GM13977 (cell line): ENCODE data around the gene SPRING1.

Experiments
- DNase-seq: peaks from one replicate; pipeline ENCODE4 v3.0.0; 2012; ENCODE audit warnings: low spot score
- CTCF ChIP-seq: IDR thresholded peaks from 2 replicates; pipeline ENCODE4 v1.5.1; 2012; ENCODE audit warnings: mild to moderate bottlenecking, control low read depth; ENCODE audit not compliant: insufficient read depth; ENCODE audit errors: extremely low read depth, missing control alignments
- in situ Hi-C: fragments of 300-500 bp; cut with MboI; formaldehyde crosslinking; loops from one replicate; pipeline ENCODE4 v1.12.0; 2022; ENCODE audit warnings: low sequenced_read_pairs, low pct_unique_long_range_greater_than_20kb, mixed read lengths, inconsistent platforms; ENCODE audit not compliant: unreplicated experiment

The SPRING1 gene

DNA sequence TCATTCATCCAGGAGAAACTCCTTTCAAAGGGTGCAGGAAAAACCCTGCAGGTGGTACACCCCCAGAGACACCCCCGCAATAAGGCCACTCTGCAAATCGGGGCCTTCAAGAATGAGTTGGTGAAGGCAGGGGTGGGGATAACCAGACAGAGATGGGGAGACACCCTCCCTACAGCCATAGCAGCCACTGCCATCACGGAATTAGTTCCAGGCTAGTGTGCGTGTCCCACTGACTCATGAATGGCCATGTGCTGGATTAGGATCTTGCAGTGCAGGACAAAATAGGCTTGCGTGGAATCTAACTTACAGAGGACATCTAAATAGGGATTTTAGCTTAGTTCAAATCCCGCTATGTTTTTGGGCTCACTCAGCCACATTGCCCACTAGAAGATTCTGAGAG lies 37.8 kb downstream of the SPRING1 start:
- in situ Hi-C loops: loop anchor here (25.0 kb wide), 1 partner anchor 412 kb away; no protein-coding TSS in a partner anchor
- no peak for TF ChIP-seq CTCF
- DNase-seq: no peak

- no peak for TF ChIP-seq CTCF
- DNase-seq: no peak
- in situ Hi-C loops: no loop called here
Measured at GRCh38 chr12:116698554-116699075, 39.3 kb downstream of the SPRING1 start.

DNA sequence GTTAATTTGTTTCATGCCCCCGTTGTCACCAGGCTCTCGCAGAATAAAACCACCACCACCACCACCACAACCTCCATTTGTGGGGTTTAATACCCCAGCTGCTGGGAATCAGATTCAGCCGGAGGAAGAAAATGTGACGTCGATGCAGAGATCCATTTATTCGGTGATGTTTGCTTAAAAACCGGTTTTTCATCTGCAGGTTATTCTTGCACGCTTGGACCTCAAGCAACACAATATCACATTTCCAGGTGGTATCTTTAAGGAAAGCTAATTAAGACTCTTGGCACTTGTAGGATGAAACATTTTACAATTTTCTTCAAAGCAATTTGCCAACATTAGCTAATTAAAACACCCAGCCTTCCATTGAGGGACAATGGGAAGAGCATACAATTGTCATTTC lies 39.8 kb downstream of the SPRING1 start:
- no peak for TF ChIP-seq CTCF
- DNase-seq: no peak
- in situ Hi-C loops: no loop called here

DNA sequence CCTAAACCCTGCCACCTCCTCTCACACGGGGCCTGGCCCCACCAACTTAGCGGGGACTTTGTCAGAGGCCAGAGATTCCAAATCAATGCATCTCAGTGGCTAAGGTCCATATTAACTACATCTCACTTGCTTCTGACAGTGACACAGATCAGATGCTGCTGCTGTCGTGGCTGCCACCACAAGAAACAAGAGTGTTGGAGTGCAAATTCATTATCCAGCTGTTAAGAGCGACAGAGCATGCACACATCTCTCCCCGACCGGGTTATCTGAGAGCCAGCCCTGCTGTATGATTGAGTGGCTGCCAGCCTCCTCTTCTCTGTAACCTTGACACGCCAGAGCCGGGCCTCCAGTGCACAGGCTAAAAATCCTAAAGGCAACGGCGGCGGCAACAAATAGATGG lies 40.2 kb downstream of the SPRING1 start:
- in situ Hi-C loops: no loop called here
- no peak for DNase-seq
- TF ChIP-seq CTCF: no peak

GRCh38 chr12:116697305-116697704 lies 40.6 kb downstream of the SPRING1 start:
- DNase-seq: peak; percentile 57
- TF ChIP-seq CTCF: peak; percentile 55
- in situ Hi-C loops: no loop called here

DNA sequence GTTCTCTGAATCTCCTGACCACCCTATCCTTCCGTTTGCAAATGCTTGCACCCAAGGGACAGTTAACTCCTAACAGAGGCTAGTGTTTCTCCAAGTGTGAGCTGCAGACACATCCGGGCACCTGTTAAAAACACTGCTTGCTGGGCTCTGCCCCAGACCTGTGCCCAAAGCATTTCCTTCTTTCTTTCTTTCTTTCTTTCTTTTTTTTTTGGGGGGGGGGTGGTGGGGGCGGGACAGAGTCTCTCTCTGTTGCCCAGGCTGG lies 42.5 kb downstream of the SPRING1 start:
- DNase-seq: no peak
- in situ Hi-C loops: no loop called here
- no peak for TF ChIP-seq CTCF

DNA sequence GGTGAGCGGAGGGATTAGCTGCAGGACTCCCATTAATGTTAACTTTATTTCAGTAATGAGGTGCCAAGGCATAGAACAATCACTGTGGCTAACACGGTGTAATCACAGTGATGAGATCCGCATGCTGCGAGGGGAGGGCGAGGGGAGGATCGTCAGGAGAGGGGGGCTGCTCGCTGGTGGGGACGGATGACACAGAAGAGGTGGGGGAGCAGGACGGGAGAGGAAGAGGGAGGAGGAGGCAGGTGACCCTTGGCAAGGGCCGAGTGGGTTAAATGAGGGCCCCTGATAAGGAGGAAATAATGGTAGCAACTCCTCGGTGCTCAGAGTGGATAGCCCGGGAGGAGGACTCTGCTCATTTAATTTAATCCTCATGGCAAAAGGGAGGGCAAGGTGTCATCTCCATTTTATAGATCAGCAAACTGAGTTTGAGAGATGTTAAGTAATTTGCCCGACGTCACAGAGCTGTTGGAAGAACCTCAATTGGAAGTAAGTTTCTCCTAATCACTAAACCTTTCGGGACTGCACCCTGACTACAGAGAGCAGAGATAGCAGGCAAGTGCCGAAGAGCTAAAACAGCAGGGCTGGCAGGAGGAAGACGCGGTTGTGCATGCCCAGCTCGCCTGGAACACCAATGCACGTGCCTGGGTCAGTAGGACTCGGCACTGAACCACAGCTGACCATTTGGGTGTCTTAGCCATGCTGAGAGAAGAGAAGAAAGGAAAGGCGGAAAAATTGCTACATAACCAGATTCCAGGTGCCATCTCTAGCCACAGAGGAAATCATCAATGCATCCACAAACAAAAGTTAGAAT lies 43.0 kb downstream of the SPRING1 start:
- in situ Hi-C loops: no loop called here
- no peak for DNase-seq
- TF ChIP-seq CTCF: no peak
